ENCODE results near the gene HMCN1. TPM values are rescaled to one million over a fixed set of nuclear protein-coding genes. Genes with fewer than 3 reads are reported as not detected.

Gene HMCN1
- total and polyA plus RNA-seq, 2 experiments from 2014 or later, result 1.6 to 8.7 TPM

GRCh38 chr1:185920602-185921001 is 186.4 kb downstream of the HMCN1 start:
- TF ChIP-seq NANOG (IDR thresholded peaks at IDR 0.05; ENCODE audit: borderline replicate concordance) (no peak), REST (IDR thresholded peaks at IDR 0.05; ENCODE audit: unreplicated experiment) (no peak), POLR2AphosphoS5 (IDR thresholded peaks at IDR 0.05; ENCODE audit: low read depth) (no peak), CTCF (conservative IDR thresholded peaks at IDR 0.05; ENCODE audit: low read depth in 2 of 2) (no peak), EZH2 (IDR thresholded peaks at IDR 0.05; ENCODE audit: low read depth, unreplicated experiment) (no peak), ZNF114 (CRISPR knock-in tag; IDR thresholded peaks at IDR 0.05) (no peak), CREB1 (CRISPR knock-in tag; IDR thresholded peaks at IDR 0.05; ENCODE audit: low read depth) (no peak), STAT1 (IDR thresholded peaks at IDR 0.05; ENCODE audit: unreplicated experiment) (no peak), ETS1 (IDR thresholded peaks at IDR 0.05) (no peak), JUNB (IDR thresholded peaks at IDR 0.05; ENCODE audit: unreplicated experiment) (no peak), ZNF462 (CRISPR knock-in tag; IDR thresholded peaks at IDR 0.05) (no peak), EZH2phosphoT487 (IDR thresholded peaks at IDR 0.05; ENCODE audit: unreplicated experiment) (no peak), ZNF331 (CRISPR knock-in tag; IDR thresholded peaks at IDR 0.05; ENCODE audit: low read depth) (no peak)
- Histone ChIP-seq H3K4me3 (no peak overlapping the region), H3K36me3 (ENCODE audit: insufficient read depth) (no peaks in the 10 kb centered on the region), H3K79me2 (replicated peaks; ENCODE audit: insufficient read depth) (no peaks in the 10 kb centered on the region), H2AFZ (no peak overlapping the region), H3K4me2 (no peak overlapping the region), H3F3A (replicated peaks; ENCODE audit: low read depth) (no peaks in the 10 kb centered on the region), H3K27ac (ENCODE audit: low read depth) (no peak overlapping the region), H4K20me1 (replicated peaks; ENCODE audit: insufficient read depth) (no peaks in the 10 kb centered on the region), H3K4me1 (ENCODE audit: insufficient read depth) (no peaks in the 10 kb centered on the region), H3K9me2 (ENCODE audit: insufficient read depth) (peaks cover 5% of the 10 kb centered on the region; the same call in 1 of the 2 replicates), H3K27me3 (ENCODE audit: insufficient read depth) (no peaks in the 10 kb centered on the region)
- ATAC-seq (no peak), DNase-seq (ENCODE audit: low spot score) (no peak)
- Mint-ChIP-seq H3K27me3 (ENCODE audit: insufficient read depth, low read depth, poor library complexity) (no peaks in the 10 kb centered on the region), H3K4me1 (peaks cover 20% of the 10 kb centered on the region), H3K36me3 (ENCODE audit: low read depth) (no peaks in the 10 kb centered on the region; the same call in 2 of the 3 replicates), H3K27ac (no peak overlapping the region), H3K4me3 (no peak overlapping the region), H3K9me3 (no peaks in the 10 kb centered on the region)
